ENCODE data around the gene PTGR2.

- no peak for TF ChIP-seq EZH2 (IDR thresholded peaks at IDR 0.05; ENCODE audit: low read length, missing control alignments)
- TF ChIP-seq, protein P1, sequence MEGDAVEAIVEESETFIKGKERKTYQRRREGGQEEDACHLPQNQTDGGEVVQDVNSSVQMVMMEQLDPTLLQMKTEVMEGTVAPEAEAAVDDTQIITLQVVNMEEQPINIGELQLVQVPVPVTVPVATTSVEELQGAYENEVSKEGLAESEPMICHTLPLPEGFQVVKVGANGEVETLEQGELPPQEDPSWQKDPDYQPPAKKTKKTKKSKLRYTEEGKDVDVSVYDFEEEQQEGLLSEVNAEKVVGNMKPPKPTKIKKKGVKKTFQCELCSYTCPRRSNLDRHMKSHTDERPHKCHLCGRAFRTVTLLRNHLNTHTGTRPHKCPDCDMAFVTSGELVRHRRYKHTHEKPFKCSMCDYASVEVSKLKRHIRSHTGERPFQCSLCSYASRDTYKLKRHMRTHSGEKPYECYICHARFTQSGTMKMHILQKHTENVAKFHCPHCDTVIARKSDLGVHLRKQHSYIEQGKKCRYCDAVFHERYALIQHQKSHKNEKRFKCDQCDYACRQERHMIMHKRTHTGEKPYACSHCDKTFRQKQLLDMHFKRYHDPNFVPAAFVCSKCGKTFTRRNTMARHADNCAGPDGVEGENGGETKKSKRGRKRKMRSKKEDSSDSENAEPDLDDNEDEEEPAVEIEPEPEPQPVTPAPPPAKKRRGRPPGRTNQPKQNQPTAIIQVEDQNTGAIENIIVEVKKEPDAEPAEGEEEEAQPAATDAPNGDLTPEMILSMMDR (conservative IDR thresholded peaks at IDR 0.05 in 1 of 2, IDR thresholded peaks at IDR 0.05 in 1 of 2; ENCODE audit: low read depth in 1 of 2, low read length in 2 of 2) = no peak
Measured at GRCh38 chr14:73804636-73805035, 47.0 kb upstream of the PTGR2 start.
